SU-DHL-6 (cell line): ENCODE data around the gene CHRM3.

Source experiments
- CTCF ChIP-seq: fragments of 200-600 bp; sonication (generic); IDR thresholded peaks from one replicate; pipeline ENCODE4 v1.5.1; 2017; ENCODE audit warnings: antibody characterized with exemption, mild to moderate bottlenecking, low read length, moderate library complexity; ENCODE audit not compliant: insufficient read depth, poor library complexity, severe bottlenecking
- EZH2phosphoT487 ChIP-seq: fragments of 200-600 bp; sonication (generic), shearing (Covaris generic); conservative IDR thresholded peaks from 2 replicates; pipeline ENCODE4 v1.6.1; 2018; ENCODE audit warnings: mild to moderate bottlenecking, antibody characterized with exemption, low read length, moderate library complexity, mixed read lengths

- TF ChIP-seq CTCF (no peak), EZH2phosphoT487 (no peak)
Observed at GRCh38 chr1:239368436-239369109, 17.8 kb upstream of the CHRM3 start.
